NCI-H748 treated with DMSO at 0.1 percent for 48 hours (cell line): Measurements from ENCODE around the gene C8G.

Experiments used
- DNase-seq: peaks from one replicate; lab custom pipeline; 2025; lab: John Stamatoyannopoulos, UW

C8G gene

DNA sequence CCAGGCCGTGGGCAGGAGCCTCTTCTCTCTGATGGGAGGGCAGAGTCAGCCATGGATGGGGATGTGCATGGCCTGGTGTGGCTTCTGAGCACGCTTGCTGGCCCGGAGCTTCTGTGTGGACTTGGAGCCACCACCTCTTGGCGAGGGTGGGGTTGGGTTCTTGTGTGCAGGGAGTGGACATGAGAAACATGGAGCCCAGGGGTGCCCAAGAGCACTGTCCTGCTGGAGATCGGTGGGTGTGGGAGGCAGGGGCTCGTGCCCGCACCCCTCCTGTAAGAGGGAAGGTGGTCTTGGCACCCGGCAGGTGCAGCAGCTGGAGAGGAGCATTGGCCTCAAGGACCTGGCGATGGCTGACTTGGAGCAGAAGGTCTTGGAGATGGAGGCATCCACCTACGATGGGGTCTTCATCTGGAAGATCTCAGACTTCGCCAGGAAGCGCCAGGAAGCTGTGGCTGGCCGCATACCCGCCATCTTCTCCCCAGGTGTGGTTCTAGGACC lies 24.3 kb upstream of the C8G start:
- DNase-seq: no peak

- DNase-seq: no peak
Observed at GRCh38 chr9:136921307-136921706, 23.7 kb upstream of the C8G start.

DNA sequence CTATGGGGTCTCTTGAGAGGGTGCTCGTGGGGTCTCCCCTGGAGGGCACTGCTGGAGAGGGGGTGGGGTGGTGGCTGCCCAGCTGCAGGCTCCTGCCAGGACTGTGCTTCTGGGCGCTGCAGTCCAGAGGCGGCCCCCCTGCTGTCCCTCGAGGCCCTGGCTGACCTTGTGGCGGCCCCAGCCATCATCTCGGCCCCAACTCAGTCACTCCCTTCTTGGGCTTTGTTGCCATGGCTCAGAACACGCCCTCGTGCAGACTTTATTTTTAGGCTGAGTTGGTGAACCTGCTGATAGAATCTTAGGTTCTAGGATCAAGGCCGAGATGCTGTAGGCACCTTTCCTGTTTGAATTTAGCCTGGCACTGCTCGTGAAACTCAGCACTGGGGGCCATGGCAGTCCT lies 23.3 kb upstream of the C8G start:
- DNase-seq: no peak

GRCh38 chr9:136922540-136922939 lies 22.5 kb upstream of the C8G start:
- no peak for DNase-seq

DNA sequence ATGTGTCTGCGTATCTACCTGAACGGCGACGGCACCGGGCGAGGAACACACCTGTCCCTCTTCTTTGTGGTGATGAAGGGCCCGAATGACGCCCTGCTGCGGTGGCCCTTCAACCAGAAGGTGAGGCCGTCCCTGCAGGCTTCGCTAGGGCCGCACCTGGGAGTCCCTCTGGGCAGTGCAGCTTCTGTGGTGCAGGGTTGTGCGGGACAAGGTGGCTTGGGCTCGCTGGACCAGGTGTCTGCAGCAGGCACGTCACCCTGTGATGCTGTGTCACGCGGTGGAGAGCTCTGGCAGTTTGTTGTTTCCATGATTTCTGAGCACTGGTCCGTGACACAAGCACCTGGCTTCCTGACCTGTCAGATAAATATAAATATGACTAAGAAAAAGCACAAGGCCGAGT lies 21.2 kb upstream of the C8G start:
- no peak for DNase-seq

- DNase-seq: no peak
Observed at GRCh38 chr9:136925414-136926153, 19.5 kb upstream of the C8G start.

GRCh38 chr9:136926154-136926704 lies 18.8 kb upstream of the C8G start:
- no peak for DNase-seq

GRCh38 chr9:136926749-136927148 lies 18.3 kb upstream of the C8G start:
- DNase-seq: no peak

GRCh38 chr9:136927343-136928271 lies 17.4 kb upstream of the C8G start:
- no peak for DNase-seq

- DNase-seq: no peak
Observed at GRCh38 chr9:136928591-136928990, 16.5 kb upstream of the C8G start.

DNA sequence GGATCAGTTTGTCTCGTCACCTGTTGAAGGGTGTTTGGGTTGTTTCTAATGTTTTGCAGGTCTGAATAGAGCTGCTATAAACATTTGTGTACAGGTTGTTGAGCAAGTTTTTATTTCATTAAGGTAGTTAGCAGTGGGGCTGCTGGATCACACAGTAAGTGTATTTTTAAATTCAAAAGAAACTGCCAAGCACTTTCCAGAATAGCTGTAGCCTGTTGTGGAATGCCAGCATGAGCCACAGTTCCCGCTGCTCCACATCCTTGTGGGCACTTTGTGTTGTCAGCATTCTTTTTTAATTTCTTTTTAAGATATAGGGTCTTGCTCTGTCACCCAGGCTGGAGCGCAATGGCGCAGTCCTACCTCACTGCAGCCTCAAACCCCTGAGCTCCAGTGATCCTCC lies 15.0 kb upstream of the C8G start:
- DNase-seq: no peak

GRCh38 chr9:136931611-136932130 lies 13.4 kb upstream of the C8G start:
- DNase-seq: no peak

DNA sequence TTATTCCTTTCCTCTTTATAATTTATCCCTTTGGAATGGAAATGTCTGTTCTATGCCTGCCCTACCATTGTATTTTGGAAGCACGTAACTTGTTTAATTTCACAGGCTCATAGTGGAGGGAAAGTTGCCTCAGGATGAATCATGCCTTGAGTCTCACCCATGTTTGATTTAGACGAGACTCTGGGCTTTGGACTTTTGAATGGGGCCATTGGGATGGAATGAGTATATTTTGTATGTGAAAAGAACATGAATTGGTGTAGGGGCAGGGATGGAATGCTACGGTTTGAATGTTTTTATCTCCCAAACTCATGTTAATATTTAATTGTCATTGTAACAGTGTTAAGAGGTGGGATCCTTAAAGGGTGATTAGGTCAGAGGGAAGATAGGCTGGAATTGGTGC lies 10.8 kb upstream of the C8G start:
- DNase-seq: no peak

- no peak for DNase-seq
Observed at GRCh38 chr9:136935651-136936050, 9.4 kb upstream of the C8G start.

GRCh38 chr9:136936645-136937170 lies 8.3 kb upstream of the C8G start:
- no peak for DNase-seq

GRCh38 chr9:136937186-136938001 lies 7.6 kb upstream of the C8G start:
- DNase-seq: no peak

- DNase-seq: no peak
Observed at GRCh38 chr9:136939431-136939995, 5.5 kb upstream of the C8G start.

DNA sequence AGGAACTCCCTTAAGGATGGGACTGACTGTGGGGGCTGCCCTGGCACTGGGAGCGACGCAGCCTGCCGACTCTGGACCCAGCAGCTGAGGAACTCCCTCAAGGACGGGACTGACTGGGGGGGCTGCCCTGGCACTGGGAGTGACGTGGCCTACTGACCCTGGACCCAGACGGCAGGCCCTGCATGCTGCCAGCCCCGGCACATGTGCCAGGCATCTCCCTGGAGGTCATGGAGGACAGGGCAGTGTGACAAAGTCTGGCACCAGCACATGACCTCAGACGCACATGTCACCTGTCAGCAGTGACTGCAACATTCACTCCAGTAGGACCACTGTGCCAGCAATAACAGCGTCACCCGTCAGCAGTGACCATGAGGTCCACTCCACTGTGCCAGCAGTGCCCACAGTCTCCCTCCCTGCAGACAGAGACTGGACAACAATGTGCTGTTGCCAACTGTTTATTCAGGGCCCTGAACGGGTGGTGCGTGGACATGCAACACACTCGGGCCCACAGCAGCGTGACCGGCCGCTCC lies 5.0 kb upstream of the C8G start:
- no peak for DNase-seq

DNA sequence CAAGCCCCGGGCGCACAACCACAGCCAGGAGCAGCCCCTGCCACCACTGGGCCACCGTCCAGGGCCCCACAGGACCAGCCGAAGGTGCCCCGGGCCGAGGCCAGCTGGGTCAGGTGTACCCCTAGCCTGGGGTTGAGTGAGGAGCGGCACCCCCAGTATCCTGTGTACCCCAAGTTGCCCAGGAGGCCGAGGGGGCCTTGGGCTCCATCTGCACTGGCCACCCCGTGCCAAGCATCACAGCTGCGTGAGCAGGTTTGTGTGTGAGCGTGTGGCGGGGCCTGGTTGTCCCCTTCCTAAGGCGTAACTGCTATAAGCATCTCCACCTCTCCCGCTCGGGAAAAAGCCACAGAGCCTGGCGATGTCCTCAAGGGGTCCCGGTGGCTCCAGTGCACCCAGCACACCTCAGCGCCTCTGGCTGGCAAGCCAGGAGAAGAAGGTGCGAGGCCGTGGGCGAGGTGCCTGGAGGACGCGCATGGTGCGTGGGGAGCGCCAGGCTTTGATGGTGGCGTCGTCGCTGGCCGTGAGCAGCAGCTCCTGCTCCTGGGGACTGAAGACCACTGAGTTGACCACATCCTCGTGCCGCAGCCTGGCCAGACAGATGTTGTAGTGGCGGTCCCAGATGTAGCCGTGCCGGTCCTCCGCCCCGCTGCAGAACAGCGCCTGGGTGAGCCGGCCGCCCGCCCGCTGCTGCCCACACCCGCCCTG lies 4.4 kb upstream of the C8G start:
- DNase-seq: no peak
